Measurements from ENCODE around the gene AATK. TPM values are rescaled to one million over a fixed set of nuclear protein-coding genes. Genes with fewer than 3 reads are reported as not detected.
A peak's percentile ranks its signal among the peaks of the same experiment; 100 is the strongest.

AATK gene
- total and polyA plus RNA-seq, 9 of the 15 experiments (the other 6 are each of a cell fraction or from before 2014, with no cell fraction given), result 0.11 to 0.55 (median 0.38) TPM; not detected in 5

GRCh38 chr17:81121841-81122733 lies 43.9 kb downstream of the AATK start:
- WGBS (ENCODE audit: insufficient coverage, low coverage, missing lambda C conversion rate), result 60% methylated on average over 75 of the region's 109 CpGs

More at GRCh38 chr17:81121841-81122733, 43.9 kb downstream of the AATK start:
- no peak overlapping the region for H2AFZ ChIP-seq (ENCODE audit: low read depth, low read length)
- H3K4me2 ChIP-seq (ENCODE audit: insufficient read depth, low read length), result no peak overlapping the region
- BruUV-seq (replicated peaks), result no TSS peak
- no peak overlapping the region for H3K4me3 ChIP-seq
- ATAC-seq (no peak), DNase-seq (ENCODE audit: extremely low read depth in 1 of 4, low spot score in 3 of 4) (no peak), FAIRE-seq (no peak)
- H3K27ac ChIP-seq (ENCODE audit: extremely low read depth, low read depth, low read length), result no peak overlapping the region
- H3K9ac ChIP-seq (ENCODE audit: insufficient read depth in 1 of 2, low read depth in 2 of 2, low read length in 2 of 2), result no peak overlapping the region
- ChIA-PET CTCF (ENCODE audit: low intra/inter-chr PET ratio) (no interaction called here), POLR2A (interaction anchor here (0.6 to 1.2 kb wide), 3 partner anchors 81 to 123 kb away, joined by 3 read pairs; no protein-coding TSS in a partner anchor)
- H3K27me3 ChIP-seq (ENCODE audit: control insufficient read depth in 2 of 2, insufficient read depth in 2 of 2, low read length in 2 of 2), result peaks cover 0 to 13% of the 10 kb centered on the region in 2 experiments; a peak in 3 of 5 replicates
- no peaks in the 10 kb centered on the region for H3K79me2 ChIP-seq (ENCODE audit: control insufficient read depth, insufficient read depth, low read length)
- TF ChIP-seq POLR2A (conservative IDR thresholded peaks at IDR 0.05), result no peak
- peak; percentile 31; the same call in 1 of the 2 replicates for TF ChIP-seq ZBTB33 (CRISPR knock-in tag; IDR thresholded peaks at IDR 0.05)
- no peak for TF ChIP-seq ZC3H8 (IDR thresholded peaks at IDR 0.05)
- TF ChIP-seq E2F6 (IDR thresholded peaks at IDR 0.05; ENCODE audit: borderline replicate concordance in 1 of 2, extremely low read depth in 1 of 2, insufficient read depth in 1 of 2, insufficient read length in 1 of 2, low read depth in 1 of 2, low read length in 1 of 2, poor library complexity in 1 of 2, severe bottlenecking in 1 of 2), result peak in 1 of 2 experiments; percentile 69
- no peak for TF ChIP-seq NR3C1 (CRISPR knock-in tag; IDR thresholded peaks at IDR 0.05)
- TF ChIP-seq ZBTB26 (CRISPR knock-in tag; IDR thresholded peaks at IDR 0.05), result no peak
- no peak for TF ChIP-seq NFIX (CRISPR knock-in tag; IDR thresholded peaks at IDR 0.05; ENCODE audit: low read depth)
- no peak for TF ChIP-seq RHOXF2B (CRISPR knock-in tag; conservative IDR thresholded peaks at IDR 0.05)
- TF ChIP-seq CHAMP1 (IDR thresholded peaks at IDR 0.05), result no peak
- no peak for TF ChIP-seq GTF2B (IDR thresholded peaks at IDR 0.05; ENCODE audit: extremely low read depth, insufficient read length)
- intact Hi-C loops (cut with micrococcal nuclease), result no loop called here
- no peaks in the 10 kb centered on the region for H3K9me3 ChIP-seq (replicated peaks; ENCODE audit: control insufficient read depth, insufficient read depth, low read depth, low read length)
- H3K4me1 ChIP-seq (replicated peaks in 1 of 2; ENCODE audit: control insufficient read depth in 2 of 2, insufficient read depth in 2 of 2, low read length in 2 of 2), result peaks cover 0 to 91% of the 10 kb centered on the region in 2 experiments; a peak in 4 of 5 replicates
- 0 out of 2 replicates have a peak, but pooled peaks cover 4% of the 10 kb centered on the region for H4K20me1 ChIP-seq (replicated peaks; ENCODE audit: control insufficient read depth, insufficient read depth, low read length)
- in situ Hi-C loops (cut with MboI), result no loop called here
- no peaks in the 10 kb centered on the region for H3K9me1 ChIP-seq (ENCODE audit: control insufficient read depth, insufficient read depth, low read length)
- no peaks in the 10 kb centered on the region for H3K36me3 ChIP-seq (ENCODE audit: control insufficient read depth, insufficient read depth, low read length)
